CD14-positive monocyte (primary cell): ENCODE measurements around the gene CD46. TPM values are rescaled to one million over a fixed set of nuclear protein-coding genes. Genes with fewer than 3 reads are reported as not detected.

Source experiments
- DNase-seq, 3 donors: peaks; one replicate each; pipeline ENCODE4 v3.0.0-alpha.2; 2011 to 2022
- H2AFZ ChIP-seq: 2 replicates; pipeline ENCODE4 v1.6.0; 2012; ENCODE audit warnings: mild to moderate bottlenecking, low read depth, low read length, inconsistent platforms; ENCODE audit not compliant: insufficient read depth, poor library complexity, severe bottlenecking
- H3K27ac ChIP-seq, 2 donors: 1 replicate in 1 of 2; 2 replicates in 1 of 2; pipeline ENCODE4 v1.5.1; 2012 to 2013; ENCODE audit warnings: low read length in 2 of 2, control low read depth in 1 of 2, inconsistent platforms in 1 of 2, low read depth in 1 of 2, mild to moderate bottlenecking in 1 of 2
- H3K27me3 ChIP-seq, 2 donors: one replicate each; pipeline versions ENCODE4 v1.6.0 to v1.6.1; 2011 to 2013; ENCODE audit warnings: low read length in 2 of 2; ENCODE audit not compliant: control insufficient read depth in 2 of 2, insufficient read depth in 2 of 2
- H3K36me3 ChIP-seq, 2 donors: replicated peaks in 1 of 2; 1 replicate in 1 of 2; 2 replicates in 1 of 2; pipeline versions ENCODE4 v1.5.1 to v1.6.1; 2012 to 2013; ENCODE audit warnings: low read length in 2 of 2, control low read depth in 1 of 2, inconsistent platforms in 1 of 2, mild to moderate bottlenecking in 1 of 2; ENCODE audit not compliant: insufficient read depth in 2 of 2, control insufficient read depth in 1 of 2
- H3K4me1 ChIP-seq, 2 donors: 1 replicate in 1 of 2; 2 replicates in 1 of 2; pipeline versions ENCODE4 v1.5.1 to v1.6.1; 2012 to 2013; ENCODE audit warnings: low read length in 2 of 2, control low read depth in 1 of 2, inconsistent platforms in 1 of 2, mild to moderate bottlenecking in 1 of 2, moderate library complexity in 1 of 2; ENCODE audit not compliant: insufficient read depth in 2 of 2, control insufficient read depth in 1 of 2
- H3K4me2 ChIP-seq: replicated peaks from 2 replicates; pipeline ENCODE3; 2012; ENCODE audit warnings: low read length, moderate library complexity, mild to moderate bottlenecking; ENCODE audit not compliant: poor library complexity, severe bottlenecking; ENCODE audit errors: extremely low read depth
- H3K4me3 ChIP-seq, 3 experiments: fragments of 200-600 bp in 1 of 3; sonication (generic) in 1 of 3; replicated peaks in 1 of 3; 1 replicate in 2 of 3; 2 replicates in 1 of 3; pipeline ENCODE4 v1.5.1; 2011 to 2013; ENCODE audit warnings: low read length in 3 of 3, mild to moderate bottlenecking in 3 of 3, control low read depth in 2 of 3, low read depth in 2 of 3, inconsistent platforms in 1 of 3, moderate library complexity in 1 of 3
- H3K79me2 ChIP-seq: 2 replicates; pipeline ENCODE4 v1.6.0; 2012; ENCODE audit warnings: mild to moderate bottlenecking, control low read depth, inconsistent platforms, low read length, moderate library complexity; ENCODE audit not compliant: insufficient read depth
- H3K9ac ChIP-seq: 2 replicates; pipeline ENCODE4 v1.6.0; 2017; ENCODE audit warnings: low read length, mild to moderate bottlenecking; ENCODE audit not compliant: insufficient read depth, poor library complexity, severe bottlenecking
- H3K9me3 ChIP-seq, 2 donors: replicated peaks in 1 of 2; 1 replicate in 1 of 2; 2 replicates in 1 of 2; pipeline versions ENCODE4 v1.5.1 to v1.6.1; 2012 to 2013; ENCODE audit warnings: low read length in 2 of 2, control low read depth in 1 of 2; ENCODE audit not compliant: control insufficient read depth in 1 of 2, insufficient read depth in 1 of 2
- H4K20me1 ChIP-seq: 2 replicates; pipeline ENCODE4 v1.6.0; 2012; ENCODE audit warnings: mild to moderate bottlenecking, low read length, control low read depth, moderate library complexity; ENCODE audit not compliant: insufficient read depth
- H3K27ac Mint-ChIP-seq, 7 donors: one replicate each; pipeline ENCODE4 v1.8.0; 2020; ENCODE audit warnings: mild to moderate bottlenecking in 7 of 7, mixed read lengths in 7 of 7, moderate library complexity in 6 of 7, inconsistent platforms in 2 of 7
- H3K27me3 Mint-ChIP-seq, 3 donors: one replicate each; pipeline ENCODE4 v1.8.0; 2021 to 2022; ENCODE audit warnings: low read depth in 3 of 3, mild to moderate bottlenecking in 3 of 3, mixed read lengths in 3 of 3, moderate library complexity in 3 of 3, inconsistent platforms in 1 of 3
- H3K36me3 Mint-ChIP-seq, 2 donors: one replicate each; pipeline ENCODE4 v1.8.0; 2020; ENCODE audit warnings: mixed read lengths in 2 of 2, inconsistent platforms in 1 of 2, mild to moderate bottlenecking in 1 of 2
- H3K4me1 Mint-ChIP-seq: one replicate; pipeline ENCODE4 v1.8.0; 2020; ENCODE audit warnings: mild to moderate bottlenecking, mixed read lengths
- H3K4me3 Mint-ChIP-seq, 2 donors: one replicate each; pipeline ENCODE4 v1.8.0; 2020; ENCODE audit warnings: mild to moderate bottlenecking in 2 of 2, mixed read lengths in 2 of 2, moderate library complexity in 1 of 2
- H3K9me3 Mint-ChIP-seq, 7 donors: one replicate each; pipeline ENCODE4 v1.8.0; 2020 to 2022; ENCODE audit warnings: mixed read lengths in 7 of 7, mild to moderate bottlenecking in 6 of 7, moderate library complexity in 6 of 7, inconsistent platforms in 2 of 7
- WGBS: methylation state at CpG from one replicate; pipeline ENCODE4 v1.1.5; 2013; ENCODE audit warnings: missing lambda C conversion rate; ENCODE audit not compliant: insufficient coverage; 5-methylcytosine and 5-hydroxymethylcytosine counted together
- intact Hi-C, 2 donors: fragments of 100-400 bp; cut with micrococcal nuclease; formaldehyde crosslinking; loops; one replicate each; pipeline versions ENCODE4 v1.15.0 to v1.15.1; 2023
- polyA plus RNA-seq, 3 donors: library from polyadenylated mRNA; depleted of rRNA in 1 of 3; unstranded in 2 of 3; stranded (reverse) in 1 of 3; fragments of 300-500 nt in 2 of 3; fragments of >200 nt in 1 of 3; fragmentation: Illumina TruSeq in 2 of 3; gene quantifications; 1 replicate in 2 of 3; 2 replicates in 1 of 3; pipeline ENCODE4 v1.2.3, GENCODE V29; 2012 to 2021
- TF ChIP-seq, protein P1 (sequence below): fragments of 200-600 bp; IDR thresholded peaks from one replicate; pipeline ENCODE4 v1.8.0; 2022; ENCODE audit warnings: antibody characterized with exemption, mild to moderate bottlenecking

Gene CD46
- polyA plus RNA-seq, 3 donors = 139 to 259 (median 210) TPM

DNA sequence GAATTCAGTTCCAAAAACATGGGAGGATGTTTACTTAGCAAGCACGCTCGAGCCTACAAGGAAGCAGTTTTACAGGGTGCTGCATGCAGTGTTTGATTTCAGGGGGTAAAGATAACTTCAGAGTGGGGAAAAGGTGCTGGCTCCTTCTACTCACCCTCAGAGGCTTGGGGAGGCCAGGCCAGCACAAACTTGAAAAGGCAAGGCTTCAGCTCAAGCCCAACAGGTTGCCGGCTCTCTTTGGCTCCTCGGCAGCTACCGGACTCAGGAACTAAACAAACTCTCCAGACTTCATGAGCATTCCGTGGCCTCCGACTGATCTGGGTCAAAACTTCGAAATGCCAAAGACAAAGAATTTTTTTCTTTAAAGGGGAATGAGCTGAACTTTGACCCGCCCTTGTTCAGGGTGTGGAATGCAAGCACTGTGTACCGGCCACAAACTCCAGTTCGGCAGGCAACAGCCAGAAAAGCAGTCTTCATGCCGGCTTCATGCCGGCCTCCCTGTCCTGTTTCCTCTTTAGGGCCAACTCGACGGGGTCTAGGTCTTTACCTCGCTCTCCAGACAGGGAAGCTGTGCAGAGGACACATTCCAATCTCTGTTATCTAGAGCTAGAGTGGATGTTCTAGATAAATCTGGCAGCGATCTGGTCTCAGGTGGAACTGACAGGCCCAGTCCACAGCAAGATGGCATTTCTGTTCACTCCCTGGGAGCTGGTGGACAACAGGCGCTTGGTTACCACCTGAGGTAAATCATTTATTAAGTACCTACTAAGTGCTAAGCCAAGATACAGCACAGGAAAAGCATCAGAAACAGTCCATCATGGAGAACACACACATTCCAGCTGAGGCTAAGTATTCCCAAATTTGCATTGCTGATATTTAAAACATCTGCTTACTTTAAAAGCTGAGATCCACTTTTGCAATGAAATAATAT, 75.0 kb downstream of the CD46 start:
- H3K79me2 ChIP-seq = peaks cover 78% of the 10 kb centered on the region
- H3K9ac ChIP-seq = peak overlapping the region; percentile 77
- 52% methylated on average over 9 of the region's 18 CpGs for WGBS
- H4K20me1 ChIP-seq = peaks cover 24% of the 10 kb centered on the region
- H3K4me3 ChIP-seq = peak overlapping the region; percentile 30 to 73 (median 53)
- no peaks in the 10 kb centered on the region for H3K27me3 ChIP-seq
- H3K9me3 ChIP-seq = no peaks in the 10 kb centered on the region
- H3K36me3 ChIP-seq = peaks cover 0 to 4% of the 10 kb centered on the region in 2 donors
- no peaks in the 10 kb centered on the region for H3K9me3 Mint-ChIP-seq
- H3K4me1 Mint-ChIP-seq = peaks cover 83% of the 10 kb centered on the region
- peaks cover 0 to 5% (median 3%) of the 10 kb centered on the region in 3 donors for H3K27me3 Mint-ChIP-seq
- H3K27ac Mint-ChIP-seq = peak overlapping the region; percentile 96 to 99 (median 99)
- TF ChIP-seq, protein P1, sequence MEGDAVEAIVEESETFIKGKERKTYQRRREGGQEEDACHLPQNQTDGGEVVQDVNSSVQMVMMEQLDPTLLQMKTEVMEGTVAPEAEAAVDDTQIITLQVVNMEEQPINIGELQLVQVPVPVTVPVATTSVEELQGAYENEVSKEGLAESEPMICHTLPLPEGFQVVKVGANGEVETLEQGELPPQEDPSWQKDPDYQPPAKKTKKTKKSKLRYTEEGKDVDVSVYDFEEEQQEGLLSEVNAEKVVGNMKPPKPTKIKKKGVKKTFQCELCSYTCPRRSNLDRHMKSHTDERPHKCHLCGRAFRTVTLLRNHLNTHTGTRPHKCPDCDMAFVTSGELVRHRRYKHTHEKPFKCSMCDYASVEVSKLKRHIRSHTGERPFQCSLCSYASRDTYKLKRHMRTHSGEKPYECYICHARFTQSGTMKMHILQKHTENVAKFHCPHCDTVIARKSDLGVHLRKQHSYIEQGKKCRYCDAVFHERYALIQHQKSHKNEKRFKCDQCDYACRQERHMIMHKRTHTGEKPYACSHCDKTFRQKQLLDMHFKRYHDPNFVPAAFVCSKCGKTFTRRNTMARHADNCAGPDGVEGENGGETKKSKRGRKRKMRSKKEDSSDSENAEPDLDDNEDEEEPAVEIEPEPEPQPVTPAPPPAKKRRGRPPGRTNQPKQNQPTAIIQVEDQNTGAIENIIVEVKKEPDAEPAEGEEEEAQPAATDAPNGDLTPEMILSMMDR = no peak
- H3K4me1 ChIP-seq = peaks cover 76 to 88% of the 10 kb centered on the region in 2 donors
- intact Hi-C loops = loop anchor here (5.0 to 10.0 kb wide), 2 partner anchors 135 to 138 kb away; no protein-coding TSS in a partner anchor
- H3K4me2 ChIP-seq = peak overlapping the region; percentile 83
- DNase-seq = no peak
- H3K4me3 Mint-ChIP-seq = peak overlapping the region; percentile 72 to 91
- H3K27ac ChIP-seq = peak overlapping the region; percentile 98
- H3K36me3 Mint-ChIP-seq = peaks cover 24 to 37% of the 10 kb centered on the region in 2 donors
- peak overlapping the region; percentile 26 for H2AFZ ChIP-seq

DNA sequence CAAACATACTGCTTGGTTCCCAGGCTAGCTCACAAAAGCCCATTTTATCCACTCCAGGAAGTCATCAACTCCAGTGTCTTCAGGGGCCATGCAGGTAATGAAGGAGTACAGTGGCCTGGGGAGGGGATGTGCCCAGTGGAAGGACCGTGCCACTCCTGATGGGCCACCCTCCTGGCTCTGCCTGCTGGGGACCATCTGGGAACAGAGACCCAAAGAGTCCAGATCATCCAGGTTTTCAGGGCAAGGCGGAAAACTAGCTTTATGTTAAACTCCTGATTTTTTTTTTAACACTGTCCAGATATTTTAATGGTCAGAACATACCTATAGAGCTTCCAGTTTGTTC, 75.6 kb downstream of the CD46 start:
- Mint-ChIP-seq H3K4me3 (no peak overlapping the region), H3K4me1 (peaks cover 83% of the 10 kb centered on the region), H3K36me3 (peaks cover 22 to 31% of the 10 kb centered on the region in 2 donors), H3K27ac (peak overlapping the region; percentile 96 to 99 (median 99)), H3K27me3 (peaks cover 0 to 5% (median 3%) of the 10 kb centered on the region in 3 donors), H3K9me3 (no peaks in the 10 kb centered on the region)
- WGBS = 78% methylated on average over 1 of the region's 2 CpGs
- Histone ChIP-seq H3K9ac (peak overlapping the region; percentile 77), H2AFZ (no peak overlapping the region), H3K36me3 (no peaks in the 10 kb centered on the region), H3K27ac (peak overlapping the region; percentile 98), H3K4me3 (peak overlapping the region in 1 of 3 experiments; percentile 73), H3K27me3 (no peaks in the 10 kb centered on the region), H3K4me1 (peaks cover 76 to 88% of the 10 kb centered on the region in 2 donors), H3K79me2 (peaks cover 78% of the 10 kb centered on the region), H3K9me3 (no peaks in the 10 kb centered on the region), H3K4me2 (peak overlapping the region; percentile 62), H4K20me1 (peaks cover 24% of the 10 kb centered on the region)
- TF ChIP-seq, protein P1 = no peak
- intact Hi-C loops = loop anchor here (5.0 to 10.0 kb wide), 2 partner anchors 135 to 137 kb away; no protein-coding TSS in a partner anchor
- DNase-seq = no peak
